IMR-90 (cell line): ENCODE measurements around the gene UBE2J1. TPM values are rescaled to one million over a fixed set of nuclear protein-coding genes. Genes with fewer than 3 reads are reported as not detected.
A peak's percentile ranks its signal among the peaks of the same experiment; 100 is the strongest.

ENCODE experiments used
- ATAC-seq: fragments of 200-7000 bp; cut with Tn5 transposase; 2 replicates; pipeline ENCODE4 v1.9.1; 2020; ENCODE audit warnings: low read depth, mild to moderate bottlenecking, moderate library complexity
- BruUV-seq: library from RNA; stranded (reverse); fragments of 400-500 nt; replicated peaks from 2 replicates; lab custom pipeline; 2021; lab: Mats Ljungman, UMichigan
- CTCF ChIA-PET: fragments of 300-600 bp; formaldehyde crosslinking; extraction: SDS; loops from one replicate; lab custom pipeline; 2021; ENCODE audit warnings: antibody characterized with exemption; lab: Yijun Ruan, JAX
- POLR2A ChIA-PET: fragments of 300-600 bp; sonication (Branson Sonifier 250); formaldehyde crosslinking; loops from one replicate; lab custom pipeline; 2022; ENCODE audit warnings: antibody characterized with exemption; ENCODE audit not compliant: unreplicated experiment; lab: Charles Lee
- DNase-seq: peaks from one replicate; pipeline ENCODE4 v3.0.0; 2013
- H2AFZ ChIP-seq: replicated peaks from 2 replicates; pipeline ENCODE3; 2013; ENCODE audit warnings: low read length, mild to moderate bottlenecking; ENCODE audit not compliant: poor library complexity
- H2AK5ac ChIP-seq: 2 replicates; pipeline ENCODE4 v1.6.1; 2013; ENCODE audit warnings: low read depth, low read length, inconsistent platforms
- H2AK9ac ChIP-seq: replicated peaks from 2 replicates; pipeline ENCODE3; 2013; ENCODE audit warnings: mild to moderate bottlenecking, low read depth, low read length, moderate library complexity; ENCODE audit not compliant: poor library complexity
- H2BK120ac ChIP-seq: 2 replicates; pipeline ENCODE4 v1.6.1; 2013; ENCODE audit warnings: low read depth, low read length, inconsistent platforms
- H2BK15ac ChIP-seq: 3 replicates; pipeline ENCODE4 v1.6.1; 2013; ENCODE audit warnings: low read depth, low read length, inconsistent platforms
- H2BK20ac ChIP-seq: 2 replicates; pipeline ENCODE4 v1.6.1; 2013; ENCODE audit warnings: low read depth, mild to moderate bottlenecking, inconsistent platforms, low read length, moderate library complexity
- H2BK5ac ChIP-seq: 2 replicates; pipeline ENCODE4 v1.6.1; 2013; ENCODE audit warnings: mild to moderate bottlenecking, low read depth, low read length, inconsistent platforms; ENCODE audit not compliant: poor library complexity, severe bottlenecking
- H3K14ac ChIP-seq: replicated peaks from 2 replicates; pipeline ENCODE4 v1.6.1; 2013; ENCODE audit warnings: low read depth, low read length, inconsistent platforms
- H3K18ac ChIP-seq: 2 replicates; pipeline ENCODE4 v1.6.1; 2013; ENCODE audit warnings: low read depth, low read length, control low read depth
- H3K23ac ChIP-seq: 2 replicates; pipeline ENCODE4 v1.6.1; 2013; ENCODE audit warnings: low read depth, low read length, inconsistent platforms
- H3K27ac ChIP-seq: 2 replicates; pipeline ENCODE4 v1.5.1; 2013; ENCODE audit warnings: mild to moderate bottlenecking, control low read depth, low read length; ENCODE audit not compliant: insufficient read depth
- H3K27me3 ChIP-seq: 2 replicates; pipeline ENCODE4 v1.6.1; 2013; ENCODE audit warnings: low read length; ENCODE audit not compliant: control insufficient read depth, insufficient read depth
- H3K36me3 ChIP-seq: 2 replicates; pipeline ENCODE4 v1.6.1; 2013; ENCODE audit warnings: low read length, mixed read lengths; ENCODE audit not compliant: control insufficient read depth, insufficient read depth
- H3K4ac ChIP-seq: 2 replicates; pipeline ENCODE4 v1.6.1; 2013; ENCODE audit warnings: low read depth, low read length, inconsistent platforms
- H3K4me1 ChIP-seq: 2 replicates; pipeline ENCODE4 v1.6.1; 2013; ENCODE audit warnings: low read length, mixed read lengths; ENCODE audit not compliant: control insufficient read depth, insufficient read depth
- H3K4me2 ChIP-seq: 2 replicates; pipeline ENCODE4 v1.6.1; 2013; ENCODE audit warnings: low read depth, mild to moderate bottlenecking, control low read depth, low read length, moderate library complexity
- H3K4me3 ChIP-seq: 2 replicates; pipeline ENCODE4 v1.5.1; 2013; ENCODE audit warnings: low read depth, mild to moderate bottlenecking, control low read depth, low read length, moderate library complexity; ENCODE audit not compliant: insufficient read depth
- H3K56ac ChIP-seq: 2 replicates; pipeline ENCODE4 v1.6.1; 2013; ENCODE audit warnings: low read length, inconsistent platforms; ENCODE audit not compliant: insufficient read depth; ENCODE audit errors: extremely low read depth
- H3K79me1 ChIP-seq, 2 experiments: 2 replicates each; pipeline ENCODE4 v1.6.1; 2013; ENCODE audit warnings: low read length in 2 of 2, inconsistent platforms in 1 of 2, low read depth in 1 of 2
- H3K9ac ChIP-seq: 2 replicates; pipeline ENCODE4 v1.6.1; 2013; ENCODE audit warnings: low read depth, low read length, control low read depth
- H3K9me1 ChIP-seq: 2 replicates; pipeline ENCODE4 v1.6.1; 2013; ENCODE audit warnings: low read length, inconsistent platforms; ENCODE audit not compliant: insufficient read depth
- H3K9me3 ChIP-seq: 2 replicates; pipeline ENCODE4 v1.6.1; 2013; ENCODE audit warnings: low read length; ENCODE audit not compliant: control insufficient read depth, insufficient read depth
- H4K20me1 ChIP-seq: 2 replicates; pipeline ENCODE4 v1.6.1; 2013; ENCODE audit warnings: low read length, inconsistent platforms; ENCODE audit not compliant: insufficient read depth
- H4K5ac ChIP-seq: 2 replicates; pipeline ENCODE4 v1.6.1; 2013; ENCODE audit warnings: mild to moderate bottlenecking, low read depth, low read length, control low read depth
- H4K8ac ChIP-seq, 2 experiments: 2 replicates each; pipeline ENCODE4 v1.6.1; 2013; ENCODE audit warnings: low read depth in 2 of 2, low read length in 2 of 2, control low read depth in 1 of 2, inconsistent platforms in 1 of 2
- H4K91ac ChIP-seq: 2 replicates; pipeline ENCODE4 v1.6.1; 2013; ENCODE audit warnings: low read depth, low read length, inconsistent platforms; ENCODE audit not compliant: insufficient read depth
- BHLHE40 ChIP-seq: fragments of 150-350 bp; IDR thresholded peaks from 2 replicates; pipeline ENCODE4 v1.6.1; 2016; ENCODE audit warnings: mild to moderate bottlenecking, low read depth, low read length
- CEBPB ChIP-seq: IDR thresholded peaks from 2 replicates; pipeline ENCODE4 v1.6.1; 2012; ENCODE audit warnings: low read depth, low read length, improper control_type of control experiment
- CHD1 ChIP-seq: IDR thresholded peaks from 2 replicates; pipeline ENCODE4 v1.6.1; 2012; ENCODE audit warnings: low read depth, low read length, improper control_type of control experiment
- ELK1 ChIP-seq: fragments of 150-350 bp; IDR thresholded peaks from 2 replicates; pipeline ENCODE4 v1.6.1; 2016; ENCODE audit warnings: low read depth, mild to moderate bottlenecking, low read length, moderate library complexity, borderline replicate concordance
- MXI1 ChIP-seq: IDR thresholded peaks from 2 replicates; pipeline ENCODE4 v1.6.1; 2012; ENCODE audit warnings: low read depth, mild to moderate bottlenecking, low read length, moderate library complexity, borderline replicate concordance
- NFE2L2 ChIP-seq: fragments of 150-350 bp; IDR thresholded peaks from 2 replicates; pipeline ENCODE4 v1.6.1; 2016; ENCODE audit warnings: low read depth, mild to moderate bottlenecking, low read length
- RFX5 ChIP-seq: IDR thresholded peaks from 2 replicates; pipeline ENCODE4 v1.8.0; 2012; ENCODE audit warnings: low read depth, mild to moderate bottlenecking, low read length, moderate library complexity
- SMC3 ChIP-seq: fragments of 150-350 bp; IDR thresholded peaks from 2 replicates; pipeline ENCODE4 v1.6.1; 2016; ENCODE audit warnings: low read depth, mild to moderate bottlenecking, antibody characterized with exemption, low read length, moderate library complexity
- USF2 ChIP-seq: fragments of 150-350 bp; IDR thresholded peaks from 2 replicates; pipeline ENCODE4 v1.6.1; 2017; ENCODE audit warnings: mild to moderate bottlenecking, antibody characterized with exemption, low read length, low read depth
- WGBS, 2 experiments: methylation state at CpG; one replicate each; pipeline versions ENCODE4 v1.1.5 to v1.1.7; 2013; ENCODE audit warnings: missing lambda C conversion rate in 2 of 2; ENCODE audit not compliant: insufficient read length in 1 of 2; ENCODE audit errors: extremely low coverage in 2 of 2; 5-methylcytosine and 5-hydroxymethylcytosine counted together
- dilution Hi-C: fragments of 300-500 bp; cut with HindIII; formaldehyde crosslinking; loops from one replicate; pipeline ENCODE4 v1.14.3; 2018; ENCODE audit warnings: low sequenced_read_pairs; ENCODE audit not compliant: unreplicated experiment
- in situ Hi-C: fragments of 300-500 bp; cut with MboI; formaldehyde crosslinking; loops from 3 replicates; pipeline ENCODE4 v1.14.3; 2019; ENCODE audit warnings: low sequenced_read_pairs, inconsistent platforms, mixed read lengths
- intact Hi-C: fragments of 100-400 bp; cut with micrococcal nuclease; formaldehyde crosslinking; loops from 2 replicates; pipeline ENCODE4 v1.10.0; 2022
- polyA plus RNA-seq, 3 experiments: library from polyadenylated mRNA; depleted of rRNA; stranded (reverse); fragments of >200 nt; gene quantifications; 2 replicates each; pipeline ENCODE4 v1.2.3, GENCODE V29; 2012; ENCODE audit warnings: low replicate concordance in 1 of 3
- total RNA-seq: library from RNA; depleted of rRNA; stranded (reverse); fragments of >200 nt; gene quantifications from 2 replicates; pipeline ENCODE4 v1.2.3, GENCODE V29; 2012

The UBE2J1 gene
- total and polyA plus RNA-seq, 2 of the 4 experiments (the other 2 are of a cell fraction), result 20.9 to 35.3 TPM

- Histone ChIP-seq H3K14ac (no peak overlapping the region), H4K20me1 (peaks cover 58% of the 10 kb centered on the region), H4K91ac (no peak overlapping the region), H3K36me3 (no peaks in the 10 kb centered on the region), H3K18ac (no peak overlapping the region), H3K4me1 (peaks cover 9% of the 10 kb centered on the region), H3K4ac (no peak overlapping the region), H3K4me3 (no peak overlapping the region), H4K8ac (no peak overlapping the region), H2BK20ac (no peak overlapping the region), H2BK15ac (no peak overlapping the region), H3K56ac (no peak overlapping the region), H2AK9ac (no peak overlapping the region), H3K4me2 (no peak overlapping the region), H2BK5ac (no peak overlapping the region), H2BK120ac (no peak overlapping the region), H3K23ac (no peak overlapping the region), H3K9ac (no peak overlapping the region), H3K27ac (no peak overlapping the region), H3K9me3 (no peaks in the 10 kb centered on the region), H3K27me3 (no peaks in the 10 kb centered on the region), H3K9me1 (peaks cover 16% of the 10 kb centered on the region), H2AFZ (no peak overlapping the region), H4K5ac (no peak overlapping the region), H3K79me1 (peaks cover 14 to 65% of the 10 kb centered on the region in 2 experiments), H2AK5ac (no peak overlapping the region)
- peak; percentile 18 for DNase-seq
- no TSS peak for BruUV-seq
- ATAC-seq, result no peak
- dilution Hi-C loops, result no loop called here
- ChIA-PET POLR2A (no interaction called here), CTCF (interaction anchor here (0.5 to 1.2 kb wide), 3 partner anchors 37 to 286 kb away, joined by 3 to 6 read pairs (median 4); no protein-coding TSS in a partner anchor)
- no CpG with 5 or more reads among the region's 1 CpG for WGBS, 2 experiments
- TF ChIP-seq RFX5 (no peak), NFE2L2 (no peak), ELK1 (no peak), SMC3 (no peak), BHLHE40 (no peak), CEBPB (no peak), USF2 (no peak), MXI1 (no peak), CHD1 (no peak)
- in situ Hi-C loops, result no loop called here
- intact Hi-C loops, result no loop called here
These were observed 4.2 kb downstream of the UBE2J1 start for GRCh38 chr6:89348372-89348771.
